Subcutaneous adipose tissue (tissue), 4 donors: ENCODE data around the gene C16orf54. TPM values are rescaled to one million over a fixed set of nuclear protein-coding genes. Genes with fewer than 3 reads are reported as not detected.

ENCODE experiments used
- total RNA-seq, 4 donors: library from RNA; depleted of rRNA; stranded (reverse); fragments of >200 nt; gene quantifications; one replicate each; pipeline ENCODE4 v1.1.0, GENCODE V29; 2016
- TF ChIP-seq, protein P1 (sequence below): fragments of 450-650 bp; IDR thresholded peaks from one replicate; pipeline ENCODE4 v1.5.1; 2016; ENCODE audit warnings: low read depth, mild to moderate bottlenecking, control low read depth, antibody characterized with exemption, moderate library complexity

Gene C16orf54, protein sequence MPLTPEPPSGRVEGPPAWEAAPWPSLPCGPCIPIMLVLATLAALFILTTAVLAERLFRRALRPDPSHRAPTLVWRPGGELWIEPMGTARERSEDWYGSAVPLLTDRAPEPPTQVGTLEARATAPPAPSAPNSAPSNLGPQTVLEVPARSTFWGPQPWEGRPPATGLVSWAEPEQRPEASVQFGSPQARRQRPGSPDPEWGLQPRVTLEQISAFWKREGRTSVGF
- total RNA-seq = 1 to 10 TPM in 3 of 4 donors, under 1 TPM in 1; 0.75 to 4.2 (median 1.6) TPM

DNA sequence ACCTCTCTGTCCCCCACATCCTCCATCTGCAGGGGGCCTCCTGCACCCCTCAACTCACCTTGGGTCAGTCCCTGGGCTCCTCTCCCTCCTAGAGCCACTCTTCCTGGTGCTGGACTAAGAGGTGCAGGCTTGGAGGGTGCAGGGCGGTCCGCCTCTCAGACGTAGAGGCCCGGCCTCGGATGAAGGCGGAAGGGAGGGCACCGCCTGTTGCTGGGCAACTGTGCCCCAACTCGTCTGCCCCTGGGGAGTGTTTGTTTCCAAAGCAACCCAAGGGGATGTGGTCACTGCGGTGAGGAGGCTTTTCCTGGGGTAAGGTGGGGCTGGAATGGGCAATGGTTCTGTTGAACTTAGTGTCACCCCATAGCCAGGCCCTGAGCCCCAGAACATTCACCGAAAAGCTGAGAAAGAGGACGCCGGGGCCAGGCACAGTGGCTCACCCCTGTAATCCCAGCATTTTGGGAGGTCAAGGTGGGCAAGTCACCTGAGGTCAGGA is at the start of gene C16orf54:
Gene C16orf54, minus strand, starts transcription at position 138 of the 493 bp plus-strand sequence. CDS start 1,039 bp downstream, outside the sequence.
- TF ChIP-seq, protein P1, sequence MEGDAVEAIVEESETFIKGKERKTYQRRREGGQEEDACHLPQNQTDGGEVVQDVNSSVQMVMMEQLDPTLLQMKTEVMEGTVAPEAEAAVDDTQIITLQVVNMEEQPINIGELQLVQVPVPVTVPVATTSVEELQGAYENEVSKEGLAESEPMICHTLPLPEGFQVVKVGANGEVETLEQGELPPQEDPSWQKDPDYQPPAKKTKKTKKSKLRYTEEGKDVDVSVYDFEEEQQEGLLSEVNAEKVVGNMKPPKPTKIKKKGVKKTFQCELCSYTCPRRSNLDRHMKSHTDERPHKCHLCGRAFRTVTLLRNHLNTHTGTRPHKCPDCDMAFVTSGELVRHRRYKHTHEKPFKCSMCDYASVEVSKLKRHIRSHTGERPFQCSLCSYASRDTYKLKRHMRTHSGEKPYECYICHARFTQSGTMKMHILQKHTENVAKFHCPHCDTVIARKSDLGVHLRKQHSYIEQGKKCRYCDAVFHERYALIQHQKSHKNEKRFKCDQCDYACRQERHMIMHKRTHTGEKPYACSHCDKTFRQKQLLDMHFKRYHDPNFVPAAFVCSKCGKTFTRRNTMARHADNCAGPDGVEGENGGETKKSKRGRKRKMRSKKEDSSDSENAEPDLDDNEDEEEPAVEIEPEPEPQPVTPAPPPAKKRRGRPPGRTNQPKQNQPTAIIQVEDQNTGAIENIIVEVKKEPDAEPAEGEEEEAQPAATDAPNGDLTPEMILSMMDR = no peak

DNA sequence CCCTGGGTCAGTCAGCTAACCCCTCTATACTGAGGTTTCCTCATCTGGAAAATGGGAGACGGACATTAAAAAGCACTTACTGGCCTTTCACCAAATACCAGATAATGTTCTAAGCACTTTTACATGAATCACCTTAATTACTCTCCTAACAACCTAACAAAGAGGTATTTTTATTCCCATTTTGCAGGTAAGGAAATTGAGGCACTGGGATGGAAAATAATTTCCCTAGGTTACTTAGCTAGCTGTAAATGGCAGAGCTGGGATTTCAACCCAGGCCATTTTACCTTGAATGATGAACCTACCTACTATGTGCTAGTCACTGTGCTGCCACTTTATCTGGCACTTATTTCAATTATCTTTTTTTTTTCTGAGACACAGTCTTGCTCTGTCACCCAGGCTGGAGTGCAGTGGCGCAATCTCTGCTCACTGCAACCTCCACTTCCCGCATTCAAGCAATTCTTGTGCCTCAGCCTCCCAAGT is 48.5 kb upstream of the C16orf54 start:
- TF ChIP-seq, protein P1 = no peak

DNA sequence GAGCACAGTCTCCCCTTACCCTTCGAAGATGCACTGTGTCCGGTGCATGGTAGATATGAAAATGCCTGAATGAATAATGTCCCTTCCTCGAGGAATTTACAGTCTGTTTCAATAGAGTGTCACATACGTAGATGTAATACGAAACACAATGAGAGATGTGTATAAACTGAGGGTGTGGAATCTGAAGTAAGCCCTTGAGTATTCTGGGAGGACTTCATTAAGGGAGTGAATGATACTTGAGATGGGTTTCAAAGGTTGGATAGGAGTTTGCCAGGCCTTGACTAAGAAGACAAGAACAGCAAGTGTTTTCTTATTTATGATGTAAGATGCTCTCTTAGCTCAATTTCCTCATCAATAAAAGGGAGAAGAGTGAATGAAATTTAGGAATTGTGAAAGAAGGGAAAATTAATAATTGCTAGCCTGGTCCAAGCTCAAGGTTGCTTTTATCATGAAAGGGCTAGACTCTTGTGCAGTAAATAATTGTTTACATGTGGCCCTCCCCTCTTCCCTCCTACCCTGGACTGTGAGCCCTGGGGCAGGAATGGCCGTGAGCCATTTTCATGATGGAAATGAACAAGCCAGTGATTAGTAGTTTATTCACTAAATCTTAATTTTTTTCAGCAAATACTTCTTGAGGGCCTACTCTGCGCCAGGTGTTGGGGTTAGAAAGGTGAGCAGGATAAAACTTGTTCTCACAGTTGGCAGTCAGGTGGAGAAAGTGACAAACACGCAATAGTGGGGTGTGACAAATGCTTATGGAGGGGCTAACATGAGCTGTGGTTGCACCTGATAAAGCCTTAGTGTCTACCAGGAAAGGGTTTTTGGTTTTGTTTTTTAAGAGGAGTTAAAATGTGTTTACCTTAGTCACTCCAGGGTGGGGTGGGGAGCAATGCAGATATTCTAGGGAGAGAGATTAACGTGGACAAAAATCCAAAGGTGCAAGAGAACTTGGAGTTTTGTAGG is 46.3 kb upstream of the C16orf54 start:
- TF ChIP-seq, protein P1 = no peak

DNA sequence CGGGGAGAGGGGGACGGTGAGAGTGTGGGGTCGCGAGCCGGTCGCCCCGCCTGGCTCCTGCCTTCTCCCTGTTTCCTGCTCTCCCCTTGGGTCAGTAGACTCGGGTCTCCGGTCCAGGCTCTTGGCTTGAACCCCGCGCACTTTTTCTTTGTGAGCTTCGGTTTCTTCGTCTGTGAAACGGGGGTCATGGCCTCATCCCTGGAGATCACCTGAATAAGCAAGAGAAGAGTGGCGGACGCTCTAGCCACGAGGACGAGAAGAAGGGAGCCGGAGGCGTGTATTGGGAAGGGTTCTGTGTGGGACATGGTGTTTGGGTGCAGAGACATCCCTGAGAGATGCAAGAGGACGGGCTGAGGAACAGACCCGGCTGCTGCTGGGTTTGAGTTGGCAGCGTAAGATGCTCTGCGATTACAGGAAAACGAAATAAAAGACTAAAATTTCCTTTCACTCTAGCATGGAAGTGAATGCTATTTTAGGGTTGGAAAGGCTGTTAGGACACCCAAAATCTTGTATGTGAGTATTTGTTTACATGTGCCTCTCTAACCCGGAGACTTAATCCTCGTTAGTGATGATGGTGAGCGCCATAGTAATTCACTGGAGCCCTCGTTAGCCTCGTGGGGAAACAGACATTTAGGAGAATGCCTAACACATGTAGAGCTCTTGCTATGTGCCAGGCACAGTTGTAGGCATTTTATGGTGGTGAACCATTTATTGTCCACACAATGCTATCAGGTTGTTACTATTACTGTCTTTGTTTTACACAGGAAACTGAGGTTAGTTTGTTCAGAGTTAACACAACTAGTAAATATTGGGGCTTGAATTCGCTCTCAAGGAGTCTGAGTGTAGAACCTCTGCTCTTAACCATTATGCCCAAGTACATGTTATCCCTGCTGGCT is 45.4 kb upstream of the C16orf54 start:
- TF ChIP-seq, protein P1 = no peak

DNA sequence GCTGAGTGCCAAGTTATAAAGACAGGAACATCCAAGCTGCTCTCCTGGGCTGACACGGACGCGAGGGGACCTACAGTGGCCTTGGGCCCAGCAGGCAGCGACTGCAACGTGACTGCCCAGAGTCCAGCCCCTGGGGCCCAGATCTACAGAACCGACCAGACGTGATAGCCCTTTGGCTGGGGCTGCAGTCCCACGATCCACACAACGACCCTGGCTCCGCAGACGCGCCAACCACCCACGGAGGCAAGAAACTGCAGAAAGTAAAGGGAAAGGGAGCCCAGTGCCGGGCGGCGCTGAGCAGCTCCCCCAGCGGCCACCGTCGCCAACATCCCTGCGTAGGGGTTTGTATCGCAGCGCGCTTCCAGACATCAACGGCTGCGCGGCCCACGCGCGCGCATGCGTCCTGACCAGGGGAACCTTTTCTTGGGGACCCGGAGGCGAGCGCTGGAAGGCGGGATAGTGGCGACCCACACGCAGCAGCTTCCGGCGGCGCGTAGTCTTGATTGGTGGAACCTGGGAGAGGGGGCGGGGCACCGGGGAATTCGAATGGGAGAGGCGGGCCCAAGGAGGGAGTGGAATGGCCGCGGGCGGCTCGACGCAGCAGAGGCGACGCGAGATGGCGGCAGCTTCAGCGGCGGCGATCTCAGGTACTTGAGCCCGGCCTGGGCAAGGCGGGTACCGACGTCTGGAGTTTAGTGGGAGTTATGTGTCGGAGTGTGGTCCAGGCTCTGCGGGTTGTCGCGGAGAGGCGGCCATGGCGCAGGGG is 44.6 kb upstream of the C16orf54 start, which contains the start of gene KIF22:
Gene KIF22, plus strand, starts transcription at position 569 of the 766 bp plus-strand sequence. Its CDS starts 9 bp downstream, at position 578.
- TF ChIP-seq, protein P1 = no peak

DNA sequence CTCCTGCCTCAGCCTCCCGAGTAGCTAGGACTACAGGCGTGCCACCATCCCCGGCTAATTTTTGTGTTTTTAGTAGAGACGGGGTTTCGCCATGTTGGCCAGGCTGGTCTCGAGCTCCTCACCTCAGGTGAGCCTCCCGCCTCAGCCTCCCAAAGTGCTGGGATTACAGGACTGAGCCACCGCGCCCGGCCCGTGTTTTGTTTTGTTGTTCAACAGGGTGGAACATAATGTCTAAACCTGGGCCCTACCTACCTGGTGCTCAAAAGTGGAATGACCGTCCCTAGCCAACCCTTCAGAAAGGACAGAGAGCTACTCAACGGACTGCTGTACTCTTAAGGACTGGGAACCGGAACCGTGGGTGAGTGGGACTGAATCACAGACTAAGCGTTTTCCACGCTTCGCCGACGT is 44.0 kb upstream of the C16orf54 start:
- TF ChIP-seq, protein P1 = no peak
